ENCODE data around the gene KANTR.

The KANTR gene

GRCh38 chrX:53076671-53077070 is 17.3 kb upstream of the KANTR start:
- no peak for TF ChIP-seq TAF1 (IDR thresholded peaks at IDR 0.05; ENCODE audit: borderline replicate concordance, insufficient read depth, low read length)
- no peak for TF ChIP-seq REST (IDR thresholded peaks at IDR 0.05; ENCODE audit: insufficient read depth in 1 of 2, low read depth in 2 of 2, low read length in 2 of 2)
- no peak for TF ChIP-seq FOXP2 (optimal IDR thresholded peaks at IDR 0.05; ENCODE audit: borderline replicate concordance, extremely low read depth, extremely low read length, insufficient read depth)
- no peak for TF ChIP-seq SIN3A (IDR thresholded peaks at IDR 0.05; ENCODE audit: borderline replicate concordance, insufficient read depth, low read length)
- TF ChIP-seq POLR2AphosphoS5 (IDR thresholded peaks at IDR 0.05; ENCODE audit: low read depth, low read length) = no peak

- TF ChIP-seq TAF1 (IDR thresholded peaks at IDR 0.05; ENCODE audit: borderline replicate concordance, insufficient read depth, low read length) (no peak), POLR2AphosphoS5 (IDR thresholded peaks at IDR 0.05; ENCODE audit: low read depth, low read length) (no peak), FOXP2 (optimal IDR thresholded peaks at IDR 0.05; ENCODE audit: borderline replicate concordance, extremely low read depth, extremely low read length, insufficient read depth) (no peak), REST (IDR thresholded peaks at IDR 0.05; ENCODE audit: insufficient read depth in 1 of 2, low read depth in 2 of 2, low read length in 2 of 2) (no peak), SIN3A (IDR thresholded peaks at IDR 0.05; ENCODE audit: borderline replicate concordance, insufficient read depth, low read length) (no peak)
Measured at GRCh38 chrX:53077207-53078197, 16.4 kb upstream of the KANTR start.

GRCh38 chrX:53078943-53079342 is 15.0 kb upstream of the KANTR start:
- TF ChIP-seq POLR2AphosphoS5 (IDR thresholded peaks at IDR 0.05; ENCODE audit: low read depth, low read length) = no peak
- TF ChIP-seq FOXP2 (optimal IDR thresholded peaks at IDR 0.05; ENCODE audit: borderline replicate concordance, extremely low read depth, extremely low read length, insufficient read depth) = no peak
- TF ChIP-seq TAF1 (IDR thresholded peaks at IDR 0.05; ENCODE audit: borderline replicate concordance, insufficient read depth, low read length) = no peak
- TF ChIP-seq SIN3A (IDR thresholded peaks at IDR 0.05; ENCODE audit: borderline replicate concordance, insufficient read depth, low read length) = no peak
- no peak for TF ChIP-seq REST (IDR thresholded peaks at IDR 0.05; ENCODE audit: insufficient read depth in 1 of 2, low read depth in 2 of 2, low read length in 2 of 2)

GRCh38 chrX:53080628-53081580 is 13.0 kb upstream of the KANTR start:
- TF ChIP-seq REST (IDR thresholded peaks at IDR 0.05; ENCODE audit: insufficient read depth in 1 of 2, low read depth in 2 of 2, low read length in 2 of 2) = no peak
- TF ChIP-seq TAF1 (IDR thresholded peaks at IDR 0.05; ENCODE audit: borderline replicate concordance, insufficient read depth, low read length) = no peak
- no peak for TF ChIP-seq SIN3A (IDR thresholded peaks at IDR 0.05; ENCODE audit: borderline replicate concordance, insufficient read depth, low read length)
- TF ChIP-seq POLR2AphosphoS5 (IDR thresholded peaks at IDR 0.05; ENCODE audit: low read depth, low read length) = no peak

All from PFSK-1 (cell line).